HepG2 (cell line): ENCODE data around the gene SMARCA2. TPM values are rescaled to one million over a fixed set of nuclear protein-coding genes. Genes with fewer than 3 reads are reported as not detected.

Source experiments
- ATAC-seq: fragments of 200-7000 bp; cut with Tn5 transposase; 3 replicates; pipeline ENCODE4 v1.9.1; 2020; ENCODE audit warnings: mild to moderate bottlenecking, moderate library complexity
- BruUV-seq: library from RNA; stranded (reverse); fragments of 400-500 nt; replicated peaks from 2 replicates; lab custom pipeline; 2021; lab: Mats Ljungman, UMichigan
- CTCF ChIA-PET: fragments of 300-600 bp; formaldehyde crosslinking; extraction: SDS; loops from one replicate; lab custom pipeline; 2021; ENCODE audit warnings: low total read pairs, inconsistent platforms, low intra/inter-chr PET ratio; lab: Yijun Ruan, JAX
- POLR2A ChIA-PET: fragments of 350-600 bp; sonication (Branson Sonifier 250); formaldehyde crosslinking; loops from one replicate; lab custom pipeline; 2020; ENCODE audit warnings: antibody characterized with exemption, inconsistent platforms; lab: Yijun Ruan, JAX
- DNase-seq: peaks from one replicate; pipeline ENCODE4 v3.0.0-alpha.2; 2015; ENCODE audit warnings: low spot score
- FAIRE-seq: peaks from 3 replicates; lab custom pipeline; 2011; peaks lifted over from hg19 to GRCh38; lab: Jason Lieb, UNC
- H2AFZ ChIP-seq: one replicate; pipeline ENCODE4 v1.6.1; 2011; ENCODE audit warnings: low read length, inconsistent platforms
- H3K27ac ChIP-seq: fragments of 300-600 bp; 3 replicates; pipeline ENCODE4 v1.8.0; 2011; ENCODE audit warnings: mixed run types, mild to moderate bottlenecking, mixed read lengths, low read length, inconsistent platforms; ENCODE audit not compliant: insufficient read depth; ENCODE audit errors: extremely low read length
- H3K27me3 ChIP-seq, 2 experiments: fragments of 200-600 bp in 1 of 2; 2 replicates in 1 of 2; 3 replicates in 1 of 2; pipeline versions ENCODE4 v1.6.0 to v1.8.0; 2011; ENCODE audit warnings: low read length in 2 of 2, mild to moderate bottlenecking in 2 of 2, moderate library complexity in 2 of 2, inconsistent platforms in 1 of 2; ENCODE audit not compliant: insufficient read depth in 2 of 2, control insufficient read depth in 1 of 2
- H3K36me3 ChIP-seq, 2 experiments: fragments of 200-600 bp in 1 of 2; replicated peaks in 1 of 2; 2 replicates in 1 of 2; 3 replicates in 1 of 2; pipeline versions ENCODE4 v1.5.1 to v1.8.0; 2011; ENCODE audit warnings: low read length in 2 of 2, inconsistent platforms in 1 of 2; ENCODE audit not compliant: insufficient read depth in 2 of 2, control insufficient read depth in 1 of 2
- H3K4me1 ChIP-seq: 2 replicates; pipeline ENCODE4 v1.5.1; 2012; ENCODE audit warnings: low read length, inconsistent platforms; ENCODE audit not compliant: insufficient read depth
- H3K4me2 ChIP-seq: 2 replicates; pipeline ENCODE4 v1.6.0; 2011; ENCODE audit warnings: low read depth, low read length, inconsistent platforms
- H3K4me3 ChIP-seq, 3 experiments: fragments of 200-600 bp in 1 of 3; sonication (generic), shearing (Covaris generic) in 1 of 3; replicated peaks in 1 of 3; 2 replicates each; pipeline ENCODE4 v1.5.1; 2011 to 2016; ENCODE audit warnings: low read length in 3 of 3, inconsistent platforms in 2 of 3, low read depth in 2 of 3, mild to moderate bottlenecking in 2 of 3, control low read depth in 1 of 3, mixed read lengths in 1 of 3; ENCODE audit not compliant: insufficient read depth in 1 of 3
- H3K79me2 ChIP-seq: one replicate; pipeline ENCODE4 v1.6.1; 2011; ENCODE audit warnings: low read length, inconsistent platforms; ENCODE audit not compliant: insufficient read depth
- H3K9ac ChIP-seq: 2 replicates; pipeline ENCODE4 v1.6.0; 2011; ENCODE audit warnings: mild to moderate bottlenecking, low read depth, low read length, inconsistent platforms; ENCODE audit not compliant: insufficient read depth
- H3K9me3 ChIP-seq: 2 replicates; pipeline ENCODE4 v1.5.1; 2012; ENCODE audit warnings: mild to moderate bottlenecking, low read length
- H4K20me1 ChIP-seq: 2 replicates; pipeline ENCODE4 v1.6.0; 2011; ENCODE audit warnings: inconsistent platforms, mild to moderate bottlenecking, low read length, moderate library complexity; ENCODE audit not compliant: insufficient read depth
- CBX5 ChIP-seq: sonication (generic); formaldehyde crosslinking; IDR thresholded peaks from 2 replicates; pipeline ENCODE4 v1.4.0; 2020; ENCODE audit warnings: missing genetic modification reagents, borderline replicate concordance
- CCAR2 ChIP-seq: fragments of 200-400 bp; formaldehyde crosslinking; optimal IDR thresholded peaks from 2 replicates; pipeline ENCODE3; 2018; ENCODE audit warnings: low read depth, mild to moderate bottlenecking, low read length, moderate library complexity
- DNMT1 ChIP-seq: sonication (generic); formaldehyde crosslinking; IDR thresholded peaks from 2 replicates; pipeline ENCODE4 v1.5.1; 2020; ENCODE audit warnings: mild to moderate bottlenecking, missing genetic modification reagents
- FLYWCH1 ChIP-seq: sonication (generic); formaldehyde crosslinking; IDR thresholded peaks from 2 replicates; pipeline ENCODE4 v1.8.1; 2023; ENCODE audit warnings: mild to moderate bottlenecking, missing genetic modification reagents
- NKX3-1 ChIP-seq: sonication (generic); formaldehyde crosslinking; IDR thresholded peaks from 2 replicates; pipeline ENCODE4 v1.5.0; 2020; ENCODE audit warnings: missing genetic modification reagents
- PAF1 ChIP-seq: IDR thresholded peaks from 2 replicates; pipeline ENCODE4 v1.6.1; 2016; ENCODE audit warnings: missing genetic modification reagents, missing compliant biosample characterization
- REL ChIP-seq: sonication (generic); formaldehyde crosslinking; conservative IDR thresholded peaks from 2 replicates; pipeline ENCODE4 v1.8.0; 2022; ENCODE audit warnings: mild to moderate bottlenecking, missing genetic modification reagents, moderate library complexity
- ZNF256 ChIP-seq: sonication (generic); formaldehyde crosslinking; conservative IDR thresholded peaks from 2 replicates; pipeline ENCODE4 v1.4.0; 2020; ENCODE audit warnings: missing genetic modification reagents
- ZNF572 ChIP-seq: sonication (generic); formaldehyde crosslinking; IDR thresholded peaks from 2 replicates; pipeline ENCODE4 v1.5.1; 2020; ENCODE audit warnings: mild to moderate bottlenecking, missing genetic modification reagents
- ZNF75D ChIP-seq: sonication (generic); formaldehyde crosslinking; IDR thresholded peaks from 2 replicates; pipeline ENCODE4 v1.8.1; 2023; ENCODE audit warnings: missing genetic modification reagents, mild to moderate bottlenecking, borderline replicate concordance
- ZSCAN30 ChIP-seq: sonication (generic); formaldehyde crosslinking; IDR thresholded peaks from 2 replicates; pipeline ENCODE4 v1.5.0; 2020; ENCODE audit warnings: mild to moderate bottlenecking, missing genetic modification reagents
- WGBS: methylation state at CpG from one replicate; pipeline ENCODE4 v1.1.6; 2017; ENCODE audit warnings: low lambda C conversion rate; 5-methylcytosine and 5-hydroxymethylcytosine counted together
- in situ Hi-C: cut with HindIII; loops from 2 replicates; pipeline ENCODE4 v1.10.0; 2017; ENCODE audit warnings: low pct_unique_long_range_greater_than_20kb; ENCODE audit not compliant: extremely low pct_ligation_motif_present
- intact Hi-C: fragments of 100-400 bp; cut with micrococcal nuclease; formaldehyde crosslinking; loops from one replicate; pipeline ENCODE4 v1.10.0; 2022; ENCODE audit not compliant: unreplicated experiment
- polyA plus RNA-seq, 8 experiments: library from polyadenylated mRNA; depleted of rRNA in 3 of 8; stranded (reverse) in 7 of 8; unstranded in 1 of 8; fragments of >200 nt; fragmentation: Illumina TruSeq in 4 of 8; extraction: Trizol in 4 of 8; gene quantifications; 2 replicates each; pipeline versions ENCODE4 v1.2.1 to v1.2.3, GENCODE V29; 2011 to 2016; ENCODE audit warnings: low read depth in 4 of 8, missing spikeins in 1 of 8, mixed read lengths in 1 of 8; ENCODE audit not compliant: insufficient read depth in 1 of 8
- total RNA-seq, 5 experiments: library from RNA; depleted of rRNA; stranded (reverse); fragments of >200 nt; fragmentation: Illumina TruSeq; extraction: Trizol; gene quantifications; 2 replicates each; pipeline ENCODE4 v1.2.3, GENCODE V29; 2016; ENCODE audit warnings: low read depth in 1 of 5
- TF ChIP-seq, protein P1 (sequence below): sonication (generic); formaldehyde crosslinking; IDR thresholded peaks from 2 replicates; pipeline ENCODE4 v1.4.0; 2020; ENCODE audit warnings: mild to moderate bottlenecking, missing genetic modification reagents
- TF ChIP-seq, protein P2 (sequence below): sonication (generic); formaldehyde crosslinking; IDR thresholded peaks from 2 replicates; pipeline ENCODE4 v1.8.0; 2022; ENCODE audit warnings: low read depth, missing genetic modification reagents

SMARCA2 gene
- total and polyA plus RNA-seq, 2 of the 13 experiments (the other 11 are each of a cell fraction or from before 2014, with no cell fraction given): 22.5 to 23.7 TPM

DNA sequence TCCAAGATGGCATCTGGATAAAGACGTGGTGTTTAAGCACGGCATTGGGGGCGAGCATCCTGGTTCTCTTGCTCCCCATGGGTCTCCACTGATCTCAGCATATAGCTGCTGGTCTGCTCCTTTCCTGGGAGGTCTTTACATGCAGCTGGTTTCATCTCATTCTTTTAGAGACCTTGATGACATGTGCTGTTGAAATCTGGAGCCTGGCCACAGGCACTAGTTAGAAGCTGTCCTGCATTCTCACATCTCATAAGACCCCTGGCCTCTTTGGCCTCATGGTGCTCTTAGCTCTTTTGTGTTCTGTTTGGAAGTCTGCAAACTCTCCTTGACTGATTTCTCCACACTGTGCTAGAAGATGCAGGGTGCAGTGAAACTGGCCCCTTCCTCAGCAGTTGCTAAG lies 113.0 kb downstream of the SMARCA2 start (continued):
- TF ChIP-seq, protein P1, sequence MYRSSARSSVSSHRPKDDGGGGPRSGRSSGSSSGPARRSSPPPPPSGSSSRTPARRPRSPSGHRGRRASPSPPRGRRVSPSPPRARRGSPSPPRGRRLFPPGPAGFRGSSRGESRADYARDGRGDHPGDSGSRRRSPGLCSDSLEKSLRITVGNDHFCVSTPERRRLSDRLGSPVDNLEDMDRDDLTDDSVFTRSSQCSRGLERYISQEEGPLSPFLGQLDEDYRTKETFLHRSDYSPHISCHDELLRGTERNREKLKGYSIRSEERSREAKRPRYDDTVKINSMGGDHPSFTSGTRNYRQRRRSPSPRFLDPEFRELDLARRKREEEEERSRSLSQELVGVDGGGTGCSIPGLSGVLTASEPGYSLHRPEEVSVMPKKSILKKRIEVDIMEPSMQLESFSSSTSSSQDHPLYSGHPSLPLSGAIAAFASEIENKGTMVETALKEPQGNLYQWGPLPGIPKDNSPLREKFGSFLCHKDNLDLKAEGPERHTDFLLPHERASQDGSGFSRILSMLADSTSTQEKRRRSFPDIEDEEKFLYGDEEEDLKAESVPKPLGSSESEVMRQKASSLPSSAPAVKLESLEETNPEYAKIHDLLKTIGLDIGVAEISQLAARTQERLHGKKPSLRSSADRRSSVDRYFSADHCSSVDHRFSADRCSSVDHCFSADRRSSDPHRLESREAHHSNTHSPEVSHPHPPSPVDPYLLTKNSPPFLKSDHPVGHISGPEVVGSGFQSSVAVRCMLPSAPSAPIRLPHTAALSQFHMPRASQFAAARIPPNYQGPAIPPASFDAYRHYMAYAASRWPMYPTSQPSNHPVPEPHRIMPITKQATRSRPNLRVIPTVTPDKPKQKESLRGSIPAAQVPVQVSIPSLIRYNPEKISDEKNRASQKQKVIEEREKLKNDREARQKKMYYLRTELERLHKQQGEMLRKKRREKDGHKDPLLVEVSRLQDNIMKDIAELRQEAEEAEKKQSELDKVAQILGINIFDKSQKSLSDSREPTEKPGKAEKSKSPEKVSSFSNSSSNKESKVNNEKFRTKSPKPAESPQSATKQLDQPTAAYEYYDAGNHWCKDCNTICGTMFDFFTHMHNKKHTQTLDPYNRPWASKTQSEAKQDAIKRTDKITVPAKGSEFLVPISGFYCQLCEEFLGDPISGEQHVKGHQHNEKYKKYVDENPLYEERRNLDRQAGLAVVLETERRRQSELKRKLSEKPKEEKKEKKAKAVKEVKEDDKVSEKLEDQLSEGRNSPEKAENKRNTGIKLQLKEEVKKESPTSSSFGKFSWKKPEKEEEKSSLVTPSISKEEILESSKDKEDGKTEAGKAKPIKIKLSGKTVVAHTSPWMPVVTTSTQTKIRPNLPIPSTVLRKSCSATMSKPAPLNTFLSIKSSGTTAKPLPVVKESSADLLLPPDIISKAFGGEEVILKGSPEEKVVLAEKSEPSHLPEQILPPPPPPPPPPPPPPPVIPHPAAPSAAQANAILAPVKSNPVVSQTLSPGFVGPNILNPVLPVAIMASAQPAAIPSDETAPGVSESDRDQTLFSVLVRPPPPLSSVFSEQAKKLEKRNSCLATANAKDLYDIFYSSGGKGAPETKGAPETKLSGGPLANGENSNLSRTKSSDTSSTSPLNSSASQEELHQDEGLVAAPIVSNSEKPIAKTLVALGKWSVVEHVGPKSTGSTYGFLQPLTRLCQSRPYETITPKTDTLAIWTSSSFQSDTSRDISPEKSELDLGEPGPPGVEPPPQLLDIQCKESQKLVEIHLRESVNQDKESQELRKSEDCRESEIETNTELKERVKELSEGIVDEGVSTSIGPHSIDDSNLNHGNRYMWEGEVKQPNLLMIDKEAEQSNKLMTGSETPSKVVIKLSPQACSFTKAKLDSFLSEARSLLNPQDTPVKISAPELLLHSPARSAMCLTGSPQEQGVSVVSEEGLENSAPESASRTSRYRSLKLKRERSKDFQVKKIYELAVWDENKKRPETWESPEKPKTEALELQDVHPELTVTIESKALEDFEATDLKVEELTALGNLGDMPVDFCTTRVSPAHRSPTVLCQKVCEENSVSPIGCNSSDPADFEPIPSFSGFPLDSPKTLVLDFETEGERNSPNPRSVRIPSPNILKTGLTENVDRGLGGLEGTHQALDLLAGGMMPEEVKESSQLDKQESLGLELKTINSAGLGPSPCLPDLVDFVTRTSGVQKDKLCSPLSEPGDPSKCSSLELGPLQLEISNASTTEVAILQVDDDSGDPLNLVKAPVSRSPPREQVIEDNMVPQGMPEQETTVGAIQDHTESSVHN: no peak

DNA sequence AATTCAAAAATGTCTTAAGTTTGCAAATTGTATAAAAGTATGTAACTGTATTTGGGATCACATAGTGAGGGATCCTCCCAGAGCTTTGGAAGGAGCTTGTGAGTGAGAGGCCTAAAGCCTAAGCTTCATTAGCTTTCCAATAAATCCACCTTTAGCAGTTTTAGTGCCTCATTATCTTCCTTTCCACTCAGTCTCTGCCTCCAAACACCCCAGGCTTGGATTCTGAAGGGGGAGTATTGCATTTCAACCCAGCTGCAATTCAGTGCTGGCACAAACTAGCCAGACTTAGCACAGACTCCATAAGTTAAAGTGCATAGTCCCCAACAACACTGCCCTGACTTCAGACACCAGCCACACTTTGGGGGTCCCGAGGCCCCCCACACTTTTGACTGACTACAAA lies 113.5 kb downstream of the SMARCA2 start:
- H4K20me1 ChIP-seq: no peaks in the 10 kb centered on the region
- WGBS: 50% methylated on average over 1 of the region's 1 CpG
- in situ Hi-C loops (no loop called here), intact Hi-C loops (loop anchor here (10.0 kb wide), 1 partner anchor 706 kb away; no protein-coding TSS in a partner anchor)
- H2AFZ ChIP-seq: no peak overlapping the region
- no peaks in the 10 kb centered on the region for H3K27me3 ChIP-seq
- FAIRE-seq: no peak
- TF ChIP-seq ZNF75D (CRISPR knock-in tag): no peak
- TF ChIP-seq CCAR2: no peak
- TF ChIP-seq ZSCAN30: no peak
- no peak for TF ChIP-seq ZNF256
- no peak for TF ChIP-seq NKX3-1 (CRISPR knock-in tag)
- no peak for TF ChIP-seq PAF1 (CRISPR knock-in tag)
- TF ChIP-seq DNMT1 (CRISPR knock-in tag): no peak
- TF ChIP-seq ZNF572 (CRISPR knock-in tag): no peak
- TF ChIP-seq FLYWCH1 (CRISPR knock-in tag): no peak
- no peak for TF ChIP-seq CBX5 (CRISPR knock-in tag)
- TF ChIP-seq REL (CRISPR knock-in tag): no peak
- TF ChIP-seq, protein P2, sequence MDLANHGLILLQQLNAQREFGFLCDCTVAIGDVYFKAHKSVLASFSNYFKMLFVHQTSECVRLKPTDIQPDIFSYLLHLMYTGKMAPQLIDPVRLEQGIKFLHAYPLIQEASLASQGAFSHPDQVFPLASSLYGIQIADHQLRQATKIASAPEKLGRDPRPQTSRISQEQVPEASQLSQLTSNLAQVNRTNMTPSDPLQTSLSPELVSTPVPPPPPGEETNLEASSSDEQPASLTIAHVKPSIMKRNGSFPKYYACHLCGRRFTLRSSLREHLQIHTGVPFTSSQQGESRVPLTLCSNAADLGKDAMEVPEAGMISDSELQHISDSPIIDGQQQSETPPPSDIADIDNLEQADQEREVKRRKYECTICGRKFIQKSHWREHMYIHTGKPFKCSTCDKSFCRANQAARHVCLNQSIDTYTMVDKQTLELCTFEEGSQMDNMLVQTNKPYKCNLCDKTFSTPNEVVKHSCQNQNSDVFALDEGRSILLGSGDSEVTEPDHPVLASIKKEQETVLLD: no peak
- POLR2A ChIA-PET: no interaction called here
- H3K4me2 ChIP-seq: no peak overlapping the region
- no peak overlapping the region for H3K27ac ChIP-seq
- H3K79me2 ChIP-seq: no peaks in the 10 kb centered on the region
- CTCF ChIA-PET: no interaction called here
- H3K4me3 ChIP-seq: no peak overlapping the region
- ATAC-seq: no peak
- BruUV-seq: no TSS peak
- H3K9me3 ChIP-seq: no peaks in the 10 kb centered on the region
- peaks cover 1 to 16% of the 10 kb centered on the region in 2 experiments; a peak in 2 of 5 replicates for H3K36me3 ChIP-seq
- H3K9ac ChIP-seq: no peak overlapping the region
- DNase-seq: no peak
- H3K4me1 ChIP-seq: no peaks in the 10 kb centered on the region
